Activated naive CD8-positive, alpha-beta T cell (primary cell): ENCODE data around the gene EEF1B2.
"Not testable (repeated sequence)": the region's sequence is repeated elsewhere in the genome, so short reads cannot be mapped to it uniquely, and the experiment has no call there.

ENCODE experiments used
- H3K27ac Mint-ChIP-seq: one replicate; pipeline ENCODE4 v1.8.0; 2021; ENCODE audit warnings: mixed read lengths
- H3K27me3 Mint-ChIP-seq: one replicate; pipeline ENCODE4 v1.8.0; 2021; ENCODE audit warnings: mixed read lengths
- H3K36me3 Mint-ChIP-seq: one replicate; pipeline ENCODE4 v1.8.0; 2021; ENCODE audit warnings: mixed read lengths
- H3K4me1 Mint-ChIP-seq: one replicate; pipeline ENCODE4 v1.8.0; 2021; ENCODE audit warnings: low read depth, mixed read lengths
- H3K4me3 Mint-ChIP-seq: one replicate; pipeline ENCODE4 v1.8.0; 2021; ENCODE audit warnings: mild to moderate bottlenecking, mixed read lengths
- H3K9me3 Mint-ChIP-seq: one replicate; pipeline ENCODE4 v1.8.0; 2021; ENCODE audit warnings: low read depth, mixed read lengths

Gene EEF1B2

DNA sequence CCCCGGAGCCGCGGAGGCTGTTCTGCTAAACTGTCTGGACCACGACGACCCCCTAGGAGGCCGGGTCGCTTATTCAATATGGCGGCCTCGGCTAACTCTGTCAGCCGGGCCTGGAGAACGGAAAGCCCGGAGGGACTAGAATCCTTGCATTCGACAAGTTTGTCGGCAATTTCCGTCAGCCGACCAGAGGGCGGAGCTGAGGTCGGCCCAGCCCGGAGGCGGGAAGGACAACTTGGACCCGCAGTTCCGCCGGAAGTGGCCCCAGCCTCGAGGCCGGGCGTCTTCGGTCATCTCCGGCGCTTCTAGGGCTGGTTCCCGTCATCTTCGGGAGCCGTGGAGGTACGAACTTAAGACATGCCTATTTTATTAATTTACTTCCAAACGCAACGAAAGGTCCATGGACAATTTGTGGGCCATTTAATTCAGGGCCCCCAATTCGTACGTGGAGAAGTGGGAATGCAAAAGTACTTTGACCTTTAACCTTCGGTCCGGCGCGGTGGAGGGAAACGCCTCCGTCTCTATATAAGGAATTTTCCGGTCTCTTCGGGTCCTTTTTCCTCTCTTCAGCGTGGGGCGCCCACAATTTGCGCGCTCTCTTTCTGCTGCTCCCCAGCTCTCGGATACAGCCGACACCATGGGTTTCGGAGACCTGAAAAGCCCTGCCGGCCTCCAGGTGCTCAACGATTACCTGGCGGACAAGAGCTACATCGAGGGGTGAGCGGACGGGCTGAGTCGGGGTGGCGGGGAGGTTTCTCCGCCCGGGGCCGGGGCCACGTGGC, at the start of gene EEF1B2, which contains the start of gene NDUFS1:
Gene EEF1B2, plus strand, starts transcription at position 550 of the 779 bp plus-strand sequence. Its CDS starts 85 bp downstream, at position 635.
Gene NDUFS1, minus strand, starts transcription at position 99 of the 779 bp plus-strand sequence. CDS start 5,766 bp downstream, outside the sequence.
- H3K4me3 Mint-ChIP-seq, result peak within 1 kb of the TSS; percentile 98
- H3K27me3 Mint-ChIP-seq, result no peaks in the 10 kb centered on the region
- peak within 1 kb of the TSS; percentile 99 for H3K27ac Mint-ChIP-seq
- H3K4me1 Mint-ChIP-seq, result peaks cover 55% of the 10 kb centered on the region
- no peaks in the 10 kb centered on the region for H3K9me3 Mint-ChIP-seq
- peaks cover 27% of the 10 kb centered on the region for H3K36me3 Mint-ChIP-seq

DNA sequence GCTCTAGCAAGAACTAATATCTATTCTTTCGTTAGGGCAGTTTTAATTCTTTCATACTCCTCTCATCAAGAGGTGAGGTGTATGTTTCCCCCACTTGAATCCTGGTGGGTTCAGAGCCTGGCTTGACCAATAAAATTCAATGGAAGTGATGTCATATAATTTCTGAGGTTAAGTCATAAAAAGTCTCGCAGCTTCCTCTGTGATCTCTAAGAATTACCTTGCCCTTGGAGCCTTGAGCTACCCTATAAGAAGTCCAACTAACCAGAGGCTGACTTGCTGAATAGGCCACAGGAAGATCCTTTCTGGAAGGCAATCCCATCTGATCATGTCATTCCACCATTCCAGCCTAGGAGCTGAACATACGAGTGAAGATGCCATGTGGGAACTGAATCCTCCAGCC, 47.6 kb upstream of the EEF1B2 start:
- H3K4me1 Mint-ChIP-seq, result no peaks in the 10 kb centered on the region
- H3K9me3 Mint-ChIP-seq, result no peaks in the 10 kb centered on the region
- H3K36me3 Mint-ChIP-seq, result peaks cover 11% of the 10 kb centered on the region
- no peak overlapping the region for H3K4me3 Mint-ChIP-seq
- H3K27ac Mint-ChIP-seq, result no peak overlapping the region
- H3K27me3 Mint-ChIP-seq, result no peaks in the 10 kb centered on the region

DNA sequence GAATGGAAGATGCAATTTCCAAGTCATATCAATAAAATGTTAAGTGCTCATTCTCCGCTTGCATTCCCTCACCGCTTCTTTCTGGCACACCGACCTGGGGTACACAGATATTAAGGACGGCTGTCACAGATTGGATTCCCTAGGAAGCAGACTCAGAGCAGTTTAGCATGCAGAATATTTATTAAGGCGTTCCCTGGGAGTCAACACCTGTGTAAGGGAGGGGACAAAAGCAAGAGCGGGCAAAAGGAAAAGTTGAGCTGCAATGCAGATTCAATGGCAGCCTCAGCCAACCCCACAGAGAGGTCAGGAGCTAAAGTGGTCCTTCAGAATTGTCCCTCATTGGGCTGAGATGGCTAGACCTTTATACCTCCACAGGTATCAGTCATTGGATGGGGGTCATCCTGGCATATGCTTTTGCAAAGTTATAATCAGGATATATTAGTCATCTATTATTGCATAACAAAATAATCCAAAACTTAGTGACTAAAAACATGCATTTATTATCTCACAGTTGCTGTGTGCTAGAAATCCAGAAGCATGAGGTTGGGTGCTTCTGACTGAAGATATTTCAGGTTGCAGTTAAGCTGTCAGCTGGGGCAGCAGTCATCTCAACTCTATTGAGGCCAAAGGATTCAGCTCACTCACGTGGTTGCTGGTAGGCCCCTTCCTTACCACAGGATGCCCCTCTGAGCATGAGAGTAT, 46.7 kb upstream of the EEF1B2 start:
- Mint-ChIP-seq H3K36me3 (peaks cover 11% of the 10 kb centered on the region), H3K4me3 (no peak overlapping the region), H3K27me3 (no peaks in the 10 kb centered on the region), H3K4me1 (no peaks in the 10 kb centered on the region), H3K27ac (no peak overlapping the region), H3K9me3 (no peaks in the 10 kb centered on the region)

DNA sequence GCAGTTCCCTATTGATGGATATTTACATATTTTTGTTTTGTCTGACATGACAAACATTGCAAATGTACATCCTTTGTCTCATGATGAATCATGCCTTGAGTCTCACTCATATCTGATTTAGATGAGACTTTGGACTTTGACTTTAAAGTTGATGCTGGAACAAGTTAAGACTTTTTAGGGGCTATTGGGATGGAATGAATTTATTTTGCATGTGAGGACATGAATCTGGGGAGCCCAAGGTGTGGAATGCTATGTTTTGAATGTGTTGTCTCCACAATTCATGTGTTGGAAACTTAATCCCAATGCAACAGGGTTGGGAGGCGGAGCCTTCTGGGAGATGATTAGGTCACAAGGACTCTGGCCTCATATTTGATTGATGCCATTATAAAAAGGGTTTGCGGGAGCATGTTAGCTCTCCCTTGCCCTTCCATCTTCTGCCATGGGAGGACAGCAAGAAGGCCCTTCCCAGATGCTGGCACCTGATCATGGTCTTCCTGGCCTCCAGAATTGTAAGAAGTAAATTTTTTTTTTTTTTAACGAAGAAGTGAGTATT, 44.6 kb upstream of the EEF1B2 start:
- Mint-ChIP-seq H3K4me3 (no peak overlapping the region), H3K4me1 (no peaks in the 10 kb centered on the region), H3K9me3 (peaks cover 2% of the 10 kb centered on the region), H3K27me3 (no peaks in the 10 kb centered on the region), H3K36me3 (peaks cover 15% of the 10 kb centered on the region), H3K27ac (no peak overlapping the region)

DNA sequence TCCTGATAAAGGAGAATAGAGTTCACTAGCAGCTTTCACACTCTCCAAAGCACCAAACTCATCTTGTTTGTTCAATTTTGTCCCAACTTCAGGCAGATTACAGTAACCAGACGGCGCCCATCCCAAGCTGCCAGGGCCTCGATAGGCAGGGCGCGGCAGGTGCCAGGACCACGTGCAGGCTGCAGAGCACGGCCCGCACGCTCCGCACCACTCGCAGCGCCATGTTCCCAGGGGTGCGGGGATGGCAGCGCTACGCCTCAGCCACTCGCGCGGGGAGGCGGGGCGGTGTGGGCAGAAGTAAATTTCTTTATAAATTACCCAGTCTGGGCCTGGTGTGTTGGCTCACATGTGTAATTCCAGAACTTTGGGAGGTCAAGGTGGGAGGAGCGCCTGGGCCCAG, 43.4 kb upstream of the EEF1B2 start:
- Mint-ChIP-seq H3K36me3 (peaks cover 27% of the 10 kb centered on the region), H3K27ac (no peak overlapping the region), H3K4me1 (no peaks in the 10 kb centered on the region), H3K4me3 (no peak overlapping the region), H3K9me3 (peaks cover 11% of the 10 kb centered on the region), H3K27me3 (no peaks in the 10 kb centered on the region)

DNA sequence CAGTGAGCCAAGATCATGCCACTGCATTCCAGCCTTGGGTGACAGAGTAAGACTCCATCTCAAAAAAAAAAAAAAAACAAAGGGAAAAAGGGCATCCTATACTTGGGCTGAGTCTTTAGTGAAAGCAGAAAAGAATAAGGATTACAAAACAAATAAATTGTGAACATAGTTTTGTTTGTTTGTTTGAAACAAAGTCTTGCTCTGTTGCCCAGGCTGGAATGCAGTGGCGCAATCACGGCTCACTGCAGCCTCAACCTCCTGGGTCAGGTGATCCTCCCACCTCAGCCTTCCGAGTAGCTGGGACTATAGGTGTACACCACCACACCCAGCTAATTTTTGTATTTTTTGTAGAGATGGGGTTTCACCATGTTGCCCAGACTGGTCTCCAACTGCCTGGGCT, 37.1 kb upstream of the EEF1B2 start:
- Mint-ChIP-seq H3K9me3 (peaks cover 11% of the 10 kb centered on the region), H3K36me3 (peaks cover 27% of the 10 kb centered on the region)
- H3K27me3 Mint-ChIP-seq, H3K4me1 Mint-ChIP-seq, H3K4me3 Mint-ChIP-seq, H3K27ac Mint-ChIP-seq: not testable (repeated sequence)

DNA sequence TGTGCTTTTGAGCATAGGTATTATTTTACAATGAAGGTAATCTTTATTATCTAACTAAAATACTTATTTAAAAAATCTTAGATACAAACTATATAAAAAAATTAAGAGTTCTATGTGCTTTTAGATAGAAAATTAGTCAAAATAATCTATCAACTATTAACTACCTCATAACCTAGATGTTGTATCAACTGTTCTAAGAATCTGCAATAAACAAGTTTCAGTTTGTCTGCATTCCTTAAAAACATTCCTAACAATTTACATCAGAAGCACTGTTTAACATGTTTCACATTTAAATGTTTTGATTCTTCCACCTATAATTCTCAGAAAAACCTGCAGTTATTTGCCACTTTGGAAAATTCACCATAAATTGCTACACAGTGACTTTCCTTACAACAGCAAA, 33.8 kb upstream of the EEF1B2 start:
- Mint-ChIP-seq H3K36me3 (peaks cover 17% of the 10 kb centered on the region), H3K27ac (no peak overlapping the region), H3K4me3 (no peak overlapping the region), H3K27me3 (no peaks in the 10 kb centered on the region), H3K4me1 (no peaks in the 10 kb centered on the region), H3K9me3 (peaks cover 4% of the 10 kb centered on the region)

DNA sequence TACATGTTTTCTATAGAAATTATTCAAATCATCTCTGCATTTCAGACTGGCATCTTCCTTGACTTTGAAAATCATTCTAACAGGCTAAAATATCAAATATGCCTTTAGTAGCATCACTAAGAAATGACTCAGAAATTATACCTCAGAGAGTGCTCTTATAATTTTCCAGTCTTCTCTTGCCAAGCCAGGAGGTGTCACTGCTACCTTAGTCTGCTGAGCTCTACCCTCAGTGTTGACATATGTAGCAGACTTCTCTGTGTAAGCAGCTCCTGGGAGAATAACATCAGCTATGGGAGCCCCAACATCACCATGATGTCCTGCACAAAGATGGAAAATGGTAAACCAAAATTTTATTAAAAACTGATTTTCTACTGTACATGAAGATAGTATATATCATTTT, 32.0 kb upstream of the EEF1B2 start:
- peaks cover 8% of the 10 kb centered on the region for H3K36me3 Mint-ChIP-seq

DNA sequence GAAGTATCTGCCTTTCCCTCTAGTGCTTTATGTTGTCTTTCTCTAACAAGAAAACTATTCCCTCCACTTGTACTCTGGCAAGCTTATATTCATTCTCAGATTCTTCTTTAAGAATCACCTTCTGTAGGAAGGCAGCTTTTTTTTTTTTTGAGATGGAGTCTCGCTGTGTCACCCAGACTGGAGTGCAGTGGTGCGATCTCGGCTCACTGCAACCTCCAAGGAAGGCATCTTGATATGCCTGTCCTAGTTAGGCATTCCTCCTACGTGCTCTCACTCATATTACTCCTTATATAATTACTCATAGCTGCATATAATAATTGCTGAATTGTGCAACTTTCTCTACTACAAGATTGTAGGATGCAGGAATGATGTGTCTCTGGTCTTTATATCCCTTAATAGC, 16.2 kb upstream of the EEF1B2 start:
- no peaks in the 10 kb centered on the region for H3K9me3 Mint-ChIP-seq
- H3K4me1 Mint-ChIP-seq, result peaks cover 1% of the 10 kb centered on the region
- no peaks in the 10 kb centered on the region for H3K27me3 Mint-ChIP-seq
- peaks cover 5% of the 10 kb centered on the region for H3K36me3 Mint-ChIP-seq
- H3K27ac Mint-ChIP-seq, result peak overlapping the region; percentile 0
- no peak overlapping the region for H3K4me3 Mint-ChIP-seq

More for the DNA sequence above, 32.0 kb upstream of the EEF1B2 start:
- Mint-ChIP-seq H3K9me3 (no peaks in the 10 kb centered on the region), H3K4me1 (no peaks in the 10 kb centered on the region), H3K27ac (peak overlapping the region; percentile 38), H3K27me3 (no peaks in the 10 kb centered on the region), H3K4me3 (no peak overlapping the region)

DNA sequence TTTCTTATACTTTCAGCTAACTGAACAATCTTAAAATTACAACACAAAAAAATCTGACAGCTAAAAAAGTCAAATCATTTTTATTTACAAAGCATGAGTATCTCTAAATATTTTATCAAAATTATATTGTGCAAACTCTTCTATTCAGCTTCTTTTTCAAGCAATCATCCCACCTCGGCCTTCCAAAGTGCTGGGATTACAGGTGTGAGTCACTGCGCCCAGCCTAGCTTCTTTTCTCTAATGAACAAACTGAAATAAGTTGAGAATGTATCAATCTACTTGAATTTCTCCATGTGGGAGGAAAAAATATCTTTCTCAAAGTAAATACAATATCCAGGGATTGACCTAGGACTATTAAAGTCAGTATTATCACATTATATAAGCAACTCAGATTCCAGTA, 15.3 kb upstream of the EEF1B2 start:
- peaks cover 1% of the 10 kb centered on the region for H3K4me1 Mint-ChIP-seq
- H3K4me3 Mint-ChIP-seq, result no peak overlapping the region
- H3K27me3 Mint-ChIP-seq, result no peaks in the 10 kb centered on the region
- H3K27ac Mint-ChIP-seq, result no peak overlapping the region
- H3K9me3 Mint-ChIP-seq, result no peaks in the 10 kb centered on the region
- peaks cover 8% of the 10 kb centered on the region for H3K36me3 Mint-ChIP-seq

DNA sequence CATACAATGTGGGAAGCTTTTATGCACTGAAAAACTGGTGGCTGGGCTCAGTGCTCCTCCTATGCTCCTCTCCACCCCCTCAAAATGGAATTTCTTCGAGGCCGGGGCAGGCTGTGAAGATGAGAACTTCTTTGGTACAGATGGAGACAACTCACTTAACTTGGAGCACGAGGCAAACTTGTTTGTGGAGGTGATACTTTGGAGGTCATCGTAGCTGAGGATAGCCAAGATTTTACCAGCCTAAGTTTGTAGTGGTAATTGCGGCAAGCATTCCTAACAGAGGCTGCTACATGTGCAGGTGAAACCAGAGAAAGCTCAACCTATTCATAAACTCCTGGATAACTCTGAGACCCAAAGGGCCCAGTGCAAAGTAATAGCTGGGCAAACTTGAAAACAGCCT, 14.0 kb upstream of the EEF1B2 start:
- Mint-ChIP-seq H3K9me3 (no peaks in the 10 kb centered on the region), H3K4me1 (peaks cover 4% of the 10 kb centered on the region), H3K4me3 (no peak overlapping the region), H3K27ac (no peak overlapping the region), H3K36me3 (peaks cover 8% of the 10 kb centered on the region), H3K27me3 (no peaks in the 10 kb centered on the region)

DNA sequence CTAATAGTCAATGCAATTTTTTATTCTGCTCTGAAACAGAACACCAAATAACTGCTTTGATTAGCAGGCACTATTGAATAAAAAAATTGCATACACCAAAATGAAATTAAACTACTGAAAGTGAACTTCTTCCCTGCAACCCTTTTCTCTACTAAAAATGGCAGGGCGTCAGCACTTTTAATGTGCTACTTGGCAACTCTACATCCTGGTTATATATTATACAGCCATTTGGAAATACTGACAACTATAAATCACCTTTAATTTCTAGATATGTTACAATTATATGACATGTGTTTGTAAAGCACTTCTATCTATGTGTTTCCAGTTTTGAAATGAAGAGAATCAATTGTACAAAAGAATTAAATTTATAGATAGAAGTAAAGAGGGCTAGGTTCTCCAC, 10.4 kb upstream of the EEF1B2 start:
- no peak overlapping the region for H3K27ac Mint-ChIP-seq
- H3K36me3 Mint-ChIP-seq, result peaks cover 8% of the 10 kb centered on the region
- peaks cover 19% of the 10 kb centered on the region for H3K4me1 Mint-ChIP-seq
- H3K4me3 Mint-ChIP-seq, result no peak overlapping the region
- no peaks in the 10 kb centered on the region for H3K27me3 Mint-ChIP-seq
- no peaks in the 10 kb centered on the region for H3K9me3 Mint-ChIP-seq

DNA sequence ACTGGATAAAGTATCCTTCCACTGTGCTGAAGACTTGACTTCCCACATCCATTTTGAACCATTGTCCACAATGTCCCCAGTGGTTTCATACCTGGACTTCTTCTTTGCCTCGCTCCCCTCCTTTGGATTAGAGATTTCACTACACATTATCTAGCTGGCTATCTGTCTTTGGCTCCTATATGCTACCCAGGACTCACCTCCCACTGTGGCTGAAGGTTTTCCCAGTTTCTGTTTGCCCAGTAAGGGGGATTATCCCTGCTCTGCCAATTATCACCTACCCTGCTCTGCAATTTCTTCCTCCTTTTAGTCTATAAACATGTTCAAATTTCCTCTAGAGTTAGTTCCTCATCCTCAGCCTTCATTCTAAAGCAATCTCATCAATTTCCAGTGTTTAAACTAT, 9.5 kb upstream of the EEF1B2 start:
- H3K4me3 Mint-ChIP-seq, result no peak overlapping the region
- H3K27me3 Mint-ChIP-seq, result no peaks in the 10 kb centered on the region
- H3K9me3 Mint-ChIP-seq, result no peaks in the 10 kb centered on the region
- H3K36me3 Mint-ChIP-seq, result peaks cover 8% of the 10 kb centered on the region
- peak overlapping the region; percentile 38 for H3K27ac Mint-ChIP-seq
- H3K4me1 Mint-ChIP-seq, result peaks cover 21% of the 10 kb centered on the region

DNA sequence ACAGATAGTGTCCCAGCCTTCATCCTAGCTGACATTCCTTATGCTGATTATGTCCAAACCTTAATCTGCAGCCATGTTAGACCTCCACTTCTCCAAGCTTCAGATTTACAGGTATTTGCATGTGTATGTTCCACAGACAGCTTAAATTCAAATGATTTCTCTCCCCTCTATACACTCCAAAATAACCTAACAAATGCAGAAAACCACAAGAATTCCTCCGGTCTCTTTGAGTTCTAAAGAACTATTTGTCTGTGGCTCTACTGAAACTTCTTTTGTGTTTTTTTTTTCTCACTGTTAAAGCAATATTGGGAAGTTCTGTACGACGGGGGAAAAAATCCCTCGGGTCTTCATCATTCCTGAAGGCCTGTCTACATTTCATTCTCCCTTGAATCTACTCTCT, 9.1 kb upstream of the EEF1B2 start:
- H3K27me3 Mint-ChIP-seq, result no peaks in the 10 kb centered on the region
- H3K36me3 Mint-ChIP-seq, result peaks cover 8% of the 10 kb centered on the region
- no peak overlapping the region for H3K4me3 Mint-ChIP-seq
- no peaks in the 10 kb centered on the region for H3K9me3 Mint-ChIP-seq
- peak overlapping the region; percentile 16 for H3K27ac Mint-ChIP-seq
- H3K4me1 Mint-ChIP-seq, result peaks cover 21% of the 10 kb centered on the region

DNA sequence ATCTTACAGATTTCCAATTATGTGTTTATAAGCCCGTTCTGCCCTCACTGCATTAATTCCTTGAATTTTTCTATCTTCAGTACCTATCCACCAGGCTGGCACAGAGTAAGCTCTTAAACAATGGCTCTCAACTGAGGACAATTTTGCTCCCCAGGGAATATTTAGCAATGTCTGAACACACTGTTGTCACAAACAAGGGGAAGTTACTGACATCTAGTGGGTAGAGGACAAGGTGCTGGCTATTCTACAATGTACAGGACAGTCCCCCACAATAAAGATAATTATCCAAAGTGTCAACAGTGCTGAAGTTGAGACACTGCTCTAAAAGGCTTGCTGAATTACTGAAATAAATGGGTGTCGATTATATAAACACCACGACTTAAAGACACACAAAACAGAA, 5.5 kb upstream of the EEF1B2 start:
- H3K36me3 Mint-ChIP-seq, result peaks cover 3% of the 10 kb centered on the region
- H3K4me3 Mint-ChIP-seq, result no peak overlapping the region
- H3K27ac Mint-ChIP-seq, result no peak overlapping the region
- H3K27me3 Mint-ChIP-seq, result no peaks in the 10 kb centered on the region
- no peaks in the 10 kb centered on the region for H3K9me3 Mint-ChIP-seq
- peaks cover 39% of the 10 kb centered on the region for H3K4me1 Mint-ChIP-seq
